K562 (cell line): ENCODE results near the gene ABI3BP. TPM values are rescaled to one million over a fixed set of nuclear protein-coding genes. Genes with fewer than 3 reads are reported as not detected.

Source experiments
- ATAC-seq: fragments of 200-7000 bp; cut with Tn5 transposase; 3 replicates; pipeline ENCODE4 v1.9.1; 2020; ENCODE audit warnings: moderate library complexity
- BruUV-seq: library from RNA; stranded (reverse); fragments of 400-500 nt; replicated peaks from 2 replicates; lab custom pipeline; 2021; lab: Mats Ljungman, UMichigan
- CTCF ChIA-PET: fragments of 300-600 bp; formaldehyde crosslinking; extraction: SDS; loops from one replicate; lab custom pipeline; 2021; ENCODE audit warnings: low intra/inter-chr PET ratio; lab: Yijun Ruan, JAX
- POLR2A ChIA-PET: fragments of 300-600, 350-650 bp; sonication (Branson Sonifier 250); formaldehyde crosslinking; extraction: SDS; loops from one replicate; lab custom pipeline; 2021; ENCODE audit warnings: antibody characterized with exemption, inconsistent platforms; lab: Yijun Ruan, JAX
- DNase-seq, 4 experiments: peaks; one replicate each; pipeline versions ENCODE4 v3.0.0 to v3.0.0-alpha.2; 2011 to 2018; ENCODE audit warnings: low spot score in 3 of 4, mixed read lengths in 3 of 4; ENCODE audit errors: extremely low read depth in 1 of 4
- FAIRE-seq: peaks from 2 replicates; lab custom pipeline; 2011; peaks lifted over from hg19 to GRCh38; lab: Jason Lieb, UNC
- H2AFZ ChIP-seq: 2 replicates; pipeline ENCODE4 v1.6.0; 2011; ENCODE audit warnings: low read depth, low read length, control low read depth, inconsistent platforms
- H3K27ac ChIP-seq: fragments of 200-600 bp; 3 replicates; pipeline ENCODE4 v1.8.0; 2011; ENCODE audit warnings: low read depth, mild to moderate bottlenecking, control low read depth, inconsistent platforms, low read length, moderate library complexity, mixed read lengths; ENCODE audit errors: extremely low read depth
- H3K27me3 ChIP-seq, 2 experiments: fragments of 300-600 bp in 1 of 2; 2 replicates in 1 of 2; 3 replicates in 1 of 2; pipeline versions ENCODE4 v1.6.0 to v1.8.0; 2011; ENCODE audit warnings: inconsistent platforms in 2 of 2, low read length in 2 of 2, mild to moderate bottlenecking in 1 of 2, mixed read lengths in 1 of 2, moderate library complexity in 1 of 2; ENCODE audit not compliant: control insufficient read depth in 2 of 2, insufficient read depth in 2 of 2
- H3K36me3 ChIP-seq: fragments of 300-600 bp; 3 replicates; pipeline ENCODE4 v1.8.0; 2011; ENCODE audit warnings: mild to moderate bottlenecking, low read length, inconsistent platforms; ENCODE audit not compliant: control insufficient read depth, insufficient read depth
- H3K4me1 ChIP-seq, 2 experiments: fragments of 200-600 bp in 1 of 2; replicated peaks in 1 of 2; 2 replicates in 1 of 2; 3 replicates in 1 of 2; pipeline versions ENCODE4 v1.5.1 to v1.8.0; 2011; ENCODE audit warnings: inconsistent platforms in 2 of 2, low read length in 2 of 2, mild to moderate bottlenecking in 1 of 2, mixed read lengths in 1 of 2, moderate library complexity in 1 of 2; ENCODE audit not compliant: control insufficient read depth in 2 of 2, insufficient read depth in 2 of 2
- H3K4me2 ChIP-seq: 2 replicates; pipeline ENCODE4 v1.6.1; 2011; ENCODE audit warnings: low read length, control low read depth, inconsistent platforms, mixed read lengths; ENCODE audit not compliant: insufficient read depth
- H3K4me3 ChIP-seq: fragments of 200-600 bp; sonication (generic), shearing (Covaris generic); 2 replicates; pipeline ENCODE4 v1.5.1; 2016; ENCODE audit warnings: control low read depth, inconsistent platforms
- H3K79me2 ChIP-seq: fragments of 200-600 bp; 3 replicates; pipeline ENCODE4 v1.8.0; 2011; ENCODE audit warnings: low read length, inconsistent platforms; ENCODE audit not compliant: control insufficient read depth, insufficient read depth
- H3K9ac ChIP-seq, 2 experiments: 2 replicates each; pipeline versions ENCODE4 v1.6.0 to v1.6.1; 2011; ENCODE audit warnings: low read depth in 2 of 2, low read length in 2 of 2, control low read depth in 1 of 2, inconsistent platforms in 1 of 2, mild to moderate bottlenecking in 1 of 2, mixed read lengths in 1 of 2; ENCODE audit not compliant: insufficient read depth in 1 of 2
- H3K9me1 ChIP-seq: one replicate; pipeline ENCODE4 v1.6.0; 2011; ENCODE audit warnings: inconsistent platforms, mild to moderate bottlenecking, low read length, moderate library complexity; ENCODE audit not compliant: control insufficient read depth, insufficient read depth
- H3K9me3 ChIP-seq: replicated peaks from 2 replicates; pipeline ENCODE4 v1.5.1; 2011; ENCODE audit warnings: low read depth, low read length, inconsistent platforms; ENCODE audit not compliant: control insufficient read depth, insufficient read depth
- H4K20me1 ChIP-seq: replicated peaks from 2 replicates; pipeline ENCODE4 v1.6.1; 2011; ENCODE audit warnings: low read length, inconsistent platforms, mixed read lengths; ENCODE audit not compliant: control insufficient read depth, insufficient read depth
- ARID3A ChIP-seq: IDR thresholded peaks from 2 replicates; pipeline ENCODE4 v1.6.1; 2012; ENCODE audit warnings: low read depth, low read length, improper control_type of control experiment, borderline replicate concordance
- E2F8 ChIP-seq: fragments of 450-650 bp; IDR thresholded peaks from 2 replicates; pipeline ENCODE4 v1.7.1; 2018; ENCODE audit warnings: mild to moderate bottlenecking, low read depth; ENCODE audit not compliant: partially characterized antibody
- HIVEP1 ChIP-seq: fragments of 250-450 bp; sonication (Bioruptor Pico); IDR thresholded peaks from 2 replicates; pipeline ENCODE4 v1.4.0; 2020; ENCODE audit warnings: mild to moderate bottlenecking
- KAT2B ChIP-seq: IDR thresholded peaks from one replicate; pipeline ENCODE4 v1.6.1; 2012; ENCODE audit warnings: low read depth, mild to moderate bottlenecking, control low read depth, inconsistent platforms, low read length, moderate library complexity
- LEF1 ChIP-seq: fragments of 450-650 bp; IDR thresholded peaks from 2 replicates; pipeline ENCODE4 v1.6.1; 2016; ENCODE audit warnings: mild to moderate bottlenecking
- MCM3 ChIP-seq: fragments of 450-650 bp; IDR thresholded peaks from 2 replicates; pipeline ENCODE4 v1.6.1; 2016
- MLLT1 ChIP-seq, 2 experiments: fragments of 450-650 bp; IDR thresholded peaks; 2 replicates each; pipeline ENCODE4 v1.6.1; 2016
- NCOR1 ChIP-seq: fragments of 450-650 bp; IDR thresholded peaks from 2 replicates; pipeline ENCODE4 v1.6.1; 2016; ENCODE audit warnings: mild to moderate bottlenecking, moderate library complexity
- RFX1 ChIP-seq: fragments of 450-650 bp; IDR thresholded peaks from 2 replicates; pipeline ENCODE4 v1.6.1; 2016; ENCODE audit warnings: mild to moderate bottlenecking, moderate library complexity
- ZBTB8A ChIP-seq: fragments of 450-650 bp; IDR thresholded peaks from 2 replicates; pipeline ENCODE4 v1.6.1; 2018; ENCODE audit warnings: mild to moderate bottlenecking, moderate library complexity; ENCODE audit not compliant: partially characterized antibody
- ZFP36 ChIP-seq: fragments of 150-350 bp; IDR thresholded peaks from 2 replicates; pipeline ENCODE4 v1.6.1; 2018; ENCODE audit warnings: low read length, low read depth; ENCODE audit not compliant: partially characterized antibody
- ZNF232 ChIP-seq: sonication (generic); formaldehyde crosslinking; IDR thresholded peaks from 2 replicates; pipeline ENCODE4 v1.8.0; 2022; ENCODE audit warnings: mild to moderate bottlenecking, missing genetic modification reagents
- ZNF507 ChIP-seq: conservative IDR thresholded peaks from 2 replicates; pipeline ENCODE4 v1.6.1; 2017; ENCODE audit warnings: missing genetic modification characterization, missing compliant biosample characterization
- WGBS: fragments of 100-300 bp; shearing (Covaris generic); methylation state at CpG from one replicate; pipeline ENCODE4 v1.1.6; 2016; ENCODE audit warnings: low coverage, mixed read lengths; ENCODE audit not compliant: insufficient coverage; ENCODE audit errors: missing lambda C conversion rate; 5-methylcytosine and 5-hydroxymethylcytosine counted together
- in situ Hi-C: fragments of 300-500 bp; cut with MboI; formaldehyde crosslinking; loops from 4 replicates; pipeline ENCODE4 v1.15.0; 2018; ENCODE audit warnings: inconsistent platforms, mixed read lengths
- intact Hi-C: fragments of 100-400 bp; cut with micrococcal nuclease; formaldehyde crosslinking; loops from 2 replicates; pipeline ENCODE4 v1.14.2; 2022
- polyA plus RNA-seq, 8 experiments: library from polyadenylated mRNA; depleted of rRNA in 4 of 8; stranded (reverse) in 5 of 8; unstranded in 3 of 8; fragments of >200 nt; fragmentation: Nextera tagmentation in 2 of 8; fragmentation: Illumina TruSeq in 1 of 8; extraction: Ambion mirVana in 2 of 8; extraction: Trizol in 1 of 8; gene quantifications; 2 replicates each; pipeline versions ENCODE4 v1.2.1 to v1.2.3, GENCODE V29; 2011 to 2014; ENCODE audit warnings: inconsistent platforms in 1 of 8, missing spikeins in 1 of 8
- total RNA-seq, 7 experiments: library from RNA; depleted of rRNA in 6 of 7; stranded (reverse); fragments of >200 nt in 6 of 7; fragmentation: Illumina TruSeq in 2 of 7; extraction: Trizol in 2 of 7; gene quantifications; 2 replicates each; pipeline versions ENCODE4 v1.2.1 to v1.2.3, GENCODE V29; 2011 to 2021; ENCODE audit warnings: low replicate concordance in 1 of 7

The ABI3BP gene
- total and polyA plus RNA-seq, 9 of the 15 experiments (the other 6 are each of a cell fraction or from before 2014, with no cell fraction given), result 0.01 to 0.24 (median 0.06) TPM; not detected in 5

- Histone ChIP-seq H4K20me1 (no peaks in the 10 kb centered on the region), H3K9me3 (no peaks in the 10 kb centered on the region), H3K27me3 (no peaks in the 10 kb centered on the region), H2AFZ (no peak overlapping the region), H3K4me2 (no peak overlapping the region), H3K9me1 (no peaks in the 10 kb centered on the region), H3K4me3 (no peak overlapping the region), H3K27ac (no peak overlapping the region), H3K36me3 (peaks cover 93% of the 10 kb centered on the region), H3K9ac (no peak overlapping the region), H3K79me2 (peaks cover 4% of the 10 kb centered on the region; the same call in 2 of the 3 replicates), H3K4me1 (peaks cover 0 to 10% of the 10 kb centered on the region in 2 experiments; a peak in 3 of 5 replicates)
- ChIA-PET POLR2A (interaction anchor here (0.6 to 2.2 kb wide), 3 partner anchors 13 to 35 kb away, joined by 3 to 5 read pairs (median 5); no protein-coding TSS in a partner anchor), CTCF (no interaction called here)
- intact Hi-C loops, result no loop called here
- in situ Hi-C loops, result no loop called here
- no peak for FAIRE-seq
- 78% methylated on average over 3 of the region's 3 CpGs for WGBS
- TF ChIP-seq HIVEP1 (CRISPR knock-in tag) (no peak), MLLT1 (IDR thresholded peaks at IDR 0.05) (no peak), ZNF507 (no peak), ZNF232 (CRISPR knock-in tag) (no peak), LEF1 (no peak), NCOR1 (no peak), ZBTB8A (no peak), RFX1 (no peak), E2F8 (no peak), KAT2B (no peak), ZFP36 (no peak), MCM3 (no peak), ARID3A (no peak)
- no peak for DNase-seq
- no peak for ATAC-seq
- no TSS peak for BruUV-seq
Observed at GRCh38 chr3:100743535-100743934, 249.7 kb downstream of the ABI3BP start.
